HEK293 (cell line): ENCODE results near the gene ZNF25.
"Not testable (repeated sequence)": the region's sequence is repeated elsewhere in the genome, so short reads cannot be mapped to it uniquely, and the experiment has no call there.

Experiments used
- CTCF ChIA-PET: fragments of 350-600 bp; formaldehyde crosslinking; extraction: SDS; loops from one replicate; lab custom pipeline; 2021; ENCODE audit warnings: antibody characterized with exemption; lab: Yijun Ruan, JAX
- POLR2A ChIA-PET: fragments of 300-600 bp; formaldehyde crosslinking; extraction: SDS; loops from one replicate; lab custom pipeline; 2020; ENCODE audit warnings: antibody characterized with exemption, inconsistent platforms; lab: Yijun Ruan, JAX
- H3K27ac ChIP-seq: fragments of 200-500 bp; sonication (Bioruptor generic); 2 replicates; pipeline ENCODE4 v1.5.1; 2014; ENCODE audit warnings: low read depth, low read length, control low read depth, inconsistent platforms; ENCODE audit errors: extremely low read depth
- H3K36me3 ChIP-seq, 2 experiments: fragments of 200-500 bp in 1 of 2; sonication (Bioruptor generic) in 1 of 2; 1 replicate in 1 of 2; 2 replicates in 1 of 2; pipeline ENCODE4 v1.5.1; 2014 to 2017; ENCODE audit warnings: inconsistent platforms in 2 of 2, low read length in 2 of 2; ENCODE audit not compliant: control insufficient read depth in 2 of 2, insufficient read depth in 1 of 2
- H3K4me1 ChIP-seq: fragments of 200-500 bp; sonication (Bioruptor generic); 2 replicates; pipeline ENCODE4 v1.5.1; 2014; ENCODE audit warnings: mild to moderate bottlenecking, low read length, inconsistent platforms; ENCODE audit not compliant: control insufficient read depth, insufficient read depth
- H3K4me3 ChIP-seq: 2 replicates; pipeline ENCODE4 v1.5.1; 2011; ENCODE audit warnings: low read depth, mild to moderate bottlenecking, control low read depth, low read length, moderate library complexity
- H3K9me3 ChIP-seq: fragments of 200-500 bp; sonication (Bioruptor generic); 2 replicates; pipeline ENCODE4 v1.5.1; 2014; ENCODE audit warnings: low read depth, low read length, inconsistent platforms; ENCODE audit not compliant: control insufficient read depth, insufficient read depth
- CTCF ChIP-seq: fragments of 450-650 bp; formaldehyde crosslinking; IDR thresholded peaks from 2 replicates; pipeline ENCODE4 v1.5.1; 2016; ENCODE audit warnings: missing biosample characterization, missing genetic modification characterization
- EGR2 ChIP-seq: fragments of 450-650 bp; formaldehyde crosslinking; IDR thresholded peaks from 2 replicates; pipeline ENCODE4 v1.5.1; 2016; ENCODE audit warnings: low read depth, missing biosample characterization, missing genetic modification characterization
- GLI4 ChIP-seq: fragments of 450-650 bp; formaldehyde crosslinking; IDR thresholded peaks from 2 replicates; pipeline ENCODE4 v1.5.1; 2016; ENCODE audit warnings: missing biosample characterization, missing genetic modification characterization
- KLF1 ChIP-seq: fragments of 450-650 bp; formaldehyde crosslinking; IDR thresholded peaks from 2 replicates; pipeline ENCODE4 v1.5.1; 2016; ENCODE audit warnings: missing biosample characterization, missing genetic modification characterization
- KLF10 ChIP-seq: fragments of 450-650 bp; IDR thresholded peaks from 2 replicates; pipeline ENCODE4 v1.5.1; 2018; ENCODE audit warnings: missing biosample characterization, mild to moderate bottlenecking, missing genetic modification characterization
- MYNN ChIP-seq: fragments of 450-650 bp; formaldehyde crosslinking; IDR thresholded peaks from 2 replicates; pipeline ENCODE4 v1.5.1; 2016; ENCODE audit warnings: missing biosample characterization, missing genetic modification characterization, borderline replicate concordance
- REPIN1 ChIP-seq: fragments of 450-650 bp; formaldehyde crosslinking; IDR thresholded peaks from 2 replicates; pipeline ENCODE4 v1.5.1; 2017; ENCODE audit warnings: missing biosample characterization, missing genetic modification characterization, low read depth
- REST ChIP-seq: fragments of 450-650 bp; formaldehyde crosslinking; IDR thresholded peaks from 2 replicates; pipeline ENCODE4 v1.5.1; 2016; ENCODE audit warnings: missing biosample characterization, missing genetic modification characterization
- ZBTB26 ChIP-seq: fragments of 450-650 bp; formaldehyde crosslinking; optimal IDR thresholded peaks from 2 replicates; pipeline ENCODE3; 2016; ENCODE audit warnings: missing biosample characterization, mild to moderate bottlenecking, missing genetic modification characterization
- ZNF221 ChIP-seq: fragments of 450-650 bp; formaldehyde crosslinking; IDR thresholded peaks from 2 replicates; pipeline ENCODE4 v1.5.1; 2017; ENCODE audit warnings: missing biosample characterization, missing genetic modification characterization, borderline replicate concordance
- ZNF311 ChIP-seq: fragments of 450-650 bp; formaldehyde crosslinking; IDR thresholded peaks from 2 replicates; pipeline ENCODE4 v1.5.1; 2017; ENCODE audit warnings: missing biosample characterization, missing genetic modification characterization, borderline replicate concordance
- ZNF366 ChIP-seq: fragments of 450-650 bp; formaldehyde crosslinking; conservative IDR thresholded peaks from 2 replicates; pipeline ENCODE4 v1.5.1; 2016; ENCODE audit warnings: missing biosample characterization, missing genetic modification characterization
- ZNF530 ChIP-seq: fragments of 450-650 bp; formaldehyde crosslinking; IDR thresholded peaks from 2 replicates; pipeline ENCODE4 v1.5.1; 2016; ENCODE audit warnings: low read depth, missing biosample characterization, missing genetic modification characterization
- ZNF585B ChIP-seq: fragments of 450-650 bp; formaldehyde crosslinking; IDR thresholded peaks from 2 replicates; pipeline ENCODE4 v1.5.1; 2016; ENCODE audit warnings: missing biosample characterization, missing genetic modification characterization
- ZSCAN18 ChIP-seq: fragments of 450-650 bp; formaldehyde crosslinking; IDR thresholded peaks from 2 replicates; pipeline ENCODE4 v1.5.1; 2016; ENCODE audit warnings: missing biosample characterization, missing genetic modification characterization

Gene ZNF25

GRCh38 chr10:37934791-37935190, 41.7 kb downstream of the ZNF25 start:
- no peak for TF ChIP-seq KLF1 (tag by site-specific recombination)
- no peak for TF ChIP-seq REPIN1 (tag by site-specific recombination)
- TF ChIP-seq ZBTB26: no peak
- TF ChIP-seq EGR2: no peak
- TF ChIP-seq GLI4 (tag by site-specific recombination): no peak
- no peak for TF ChIP-seq REST (tag by site-specific recombination)
- TF ChIP-seq KLF10: no peak
- no peak for TF ChIP-seq ZNF366
- no peak for TF ChIP-seq ZNF530 (tag by site-specific recombination)
- no peak for TF ChIP-seq ZNF221
- no peak for TF ChIP-seq ZNF311 (tag by site-specific recombination)
- no peak for TF ChIP-seq ZNF585B (tag by site-specific recombination)
- no peak for TF ChIP-seq ZSCAN18 (tag by site-specific recombination)
- no peak for TF ChIP-seq CTCF
- ChIA-PET CTCF (interaction anchor here (0.5 kb wide), 1 partner anchor 625 kb away, joined by 3 read pairs; no protein-coding TSS in a partner anchor), POLR2A (no interaction called here)
- Histone ChIP-seq H3K4me1 (no peaks in the 10 kb centered on the region), H3K27ac (no peak overlapping the region), H3K9me3 (no peaks in the 10 kb centered on the region), H3K36me3 (no peaks in the 10 kb centered on the region), H3K4me3 (no peak overlapping the region)

- CTCF ChIA-PET: no interaction called here
- no peaks in the 10 kb centered on the region for H3K4me1 ChIP-seq
- no peaks in the 10 kb centered on the region for H3K36me3 ChIP-seq
- no peak overlapping the region for H3K27ac ChIP-seq
- no peak overlapping the region for H3K4me3 ChIP-seq
- no peaks in the 10 kb centered on the region for H3K9me3 ChIP-seq
- POLR2A ChIA-PET: no interaction called here
- no peak for TF ChIP-seq MYNN (tag by site-specific recombination)
Measured at GRCh38 chr10:37930423-37930822, 46.0 kb downstream of the ZNF25 start.

GRCh38 chr10:37908165-37908564, 68.3 kb downstream of the ZNF25 start:
- POLR2A ChIA-PET, H3K4me3 ChIP-seq, H3K36me3 ChIP-seq, H3K27ac ChIP-seq, CTCF ChIA-PET, H3K9me3 ChIP-seq, H3K4me1 ChIP-seq: not testable (repeated sequence)
